SK-N-MC (cell line): ENCODE results near the gene SERBP1.
"Not testable (repeated sequence)": the region's sequence is repeated elsewhere in the genome, so short reads cannot be mapped to it uniquely, and the experiment has no call there.

Source experiments
- DNase-seq: peaks from one replicate; pipeline ENCODE4 v3.0.0-alpha.2; 2011; ENCODE audit warnings: low read depth, low spot score
- H3K27ac ChIP-seq: fragments of 200-600 bp; sonication (generic); 2 replicates; pipeline ENCODE4 v1.5.1; 2016; ENCODE audit warnings: mixed run types
- H3K36me3 ChIP-seq: fragments of 200-600 bp; sonication (generic); 2 replicates; pipeline ENCODE4 v1.6.1; 2017; ENCODE audit warnings: antibody characterized with exemption, low read length, mixed read lengths; ENCODE audit not compliant: insufficient read depth
- H3K4me3 ChIP-seq: fragments of 200-600 bp; sonication (generic); 2 replicates; pipeline ENCODE4 v1.5.1; 2016
- H3K9ac ChIP-seq: fragments of 200-600 bp; sonication (generic); 2 replicates; pipeline ENCODE4 v1.8.0; 2017; ENCODE audit warnings: mixed run types, mixed read lengths; ENCODE audit not compliant: insufficient read length
- H3K9me3 ChIP-seq: fragments of 200-600 bp; sonication (generic); 2 replicates; pipeline ENCODE4 v1.6.1; 2017; ENCODE audit warnings: low read depth, mild to moderate bottlenecking, antibody characterized with exemption, low read length, moderate library complexity, mixed read lengths
- EZH2 ChIP-seq: fragments of 200-600 bp; sonication (generic); IDR thresholded peaks from one replicate; pipeline ENCODE4 v1.6.1; 2017; ENCODE audit warnings: antibody characterized with exemption
- FOXP2 ChIP-seq: optimal IDR thresholded peaks from 2 replicates; pipeline ENCODE3; 2011; ENCODE audit warnings: mild to moderate bottlenecking, moderate library complexity; ENCODE audit not compliant: insufficient read depth; ENCODE audit errors: extremely low read length, control extremely low read depth
- POLR2AphosphoS5 ChIP-seq: IDR thresholded peaks from 2 replicates; pipeline ENCODE4 v1.6.1; 2012; ENCODE audit warnings: mild to moderate bottlenecking, low read depth, low read length, borderline replicate concordance

The SERBP1 gene

GRCh38 chr1:67418839-67419586 is 11.2 kb downstream of the SERBP1 start:
- 0 out of 2 replicates have a peak overlapping the region, but pooled peaks have one; percentile 22 for H3K27ac ChIP-seq
- no peak overlapping the region for H3K4me3 ChIP-seq
- peaks cover 99% of the 10 kb centered on the region for H3K36me3 ChIP-seq
- TF ChIP-seq FOXP2, result no peak
- no peak for TF ChIP-seq POLR2AphosphoS5
- TF ChIP-seq EZH2, result no peak
- no peaks in the 10 kb centered on the region for H3K9me3 ChIP-seq
- no peak for DNase-seq
- H3K9ac ChIP-seq, result no peak overlapping the region

GRCh38 chr1:67417733-67418132 is 12.5 kb downstream of the SERBP1 start:
- peaks cover 99% of the 10 kb centered on the region for H3K36me3 ChIP-seq
- H3K9ac ChIP-seq, H3K9me3 ChIP-seq, DNase-seq, H3K27ac ChIP-seq, H3K4me3 ChIP-seq: not testable (repeated sequence)

- no peak overlapping the region for H3K9ac ChIP-seq
- peaks cover 98% of the 10 kb centered on the region for H3K36me3 ChIP-seq
- H3K4me3 ChIP-seq, result no peak overlapping the region
- H3K27ac ChIP-seq, result no peak overlapping the region
- DNase-seq, result no peak
- H3K9me3 ChIP-seq, result no peaks in the 10 kb centered on the region
- TF ChIP-seq FOXP2, result no peak
- TF ChIP-seq EZH2, result no peak
- no peak for TF ChIP-seq POLR2AphosphoS5
These were observed 15.2 kb downstream of the SERBP1 start for GRCh38 chr1:67415041-67415440.

- peaks cover 98% of the 10 kb centered on the region for H3K36me3 ChIP-seq
- no peak overlapping the region for H3K27ac ChIP-seq
- no peak for DNase-seq
- no peak for TF ChIP-seq POLR2AphosphoS5
- no peak for TF ChIP-seq EZH2
- TF ChIP-seq FOXP2, result no peak
- H3K9ac ChIP-seq, result no peak overlapping the region
- no peak overlapping the region for H3K4me3 ChIP-seq
- H3K9me3 ChIP-seq, result no peaks in the 10 kb centered on the region
These were observed 15.6 kb downstream of the SERBP1 start for GRCh38 chr1:67414574-67414973.

GRCh38 chr1:67413101-67413500 is 17.1 kb downstream of the SERBP1 start:
- H3K36me3 ChIP-seq, result peaks cover 98% of the 10 kb centered on the region
- DNase-seq, H3K27ac ChIP-seq, H3K9ac ChIP-seq, H3K9me3 ChIP-seq, H3K4me3 ChIP-seq: not testable (repeated sequence)

GRCh38 chr1:67408148-67408547 is 22.1 kb downstream of the SERBP1 start:
- Histone ChIP-seq H3K4me3 (no peak overlapping the region), H3K27ac (peak overlapping the region; percentile 67; the same call in 1 of the 2 replicates), H3K36me3 (peaks cover 78% of the 10 kb centered on the region), H3K9ac (no peak overlapping the region), H3K9me3 (no peaks in the 10 kb centered on the region)
- TF ChIP-seq FOXP2 (no peak), POLR2AphosphoS5 (no peak), EZH2 (no peak)
- no peak for DNase-seq

- H3K4me3 ChIP-seq, result no peak overlapping the region
- peaks cover 72% of the 10 kb centered on the region for H3K36me3 ChIP-seq
These were observed 22.7 kb downstream of the SERBP1 start for GRCh38 chr1:67407498-67407897.

GRCh38 chr1:67405473-67406245 is 24.5 kb downstream of the SERBP1 start:
- Histone ChIP-seq H3K27ac (peak overlapping the region; percentile 59), H3K9ac (no peak overlapping the region), H3K36me3 (peaks cover 54% of the 10 kb centered on the region), H3K9me3 (no peaks in the 10 kb centered on the region), H3K4me3 (no peak overlapping the region)
- TF ChIP-seq FOXP2 (no peak), POLR2AphosphoS5 (peak; percentile 23; the same call in 1 of the 2 replicates)
- DNase-seq, result no peak

More at GRCh38 chr1:67407498-67407897, 22.7 kb downstream of the SERBP1 start:
- no peaks in the 10 kb centered on the region for H3K9me3 ChIP-seq
- TF ChIP-seq POLR2AphosphoS5 (no peak), EZH2 (no peak), FOXP2 (no peak)
- 0 out of 2 replicates have a peak overlapping the region, but pooled peaks have one; percentile 67 for H3K27ac ChIP-seq
- no peak overlapping the region for H3K9ac ChIP-seq
- no peak for DNase-seq

GRCh38 chr1:67404212-67404620 is 26.0 kb downstream of the SERBP1 start:
- no peak overlapping the region for H3K4me3 ChIP-seq
- peaks cover 40% of the 10 kb centered on the region for H3K36me3 ChIP-seq
- DNase-seq, result no peak
- peak; percentile 43 for TF ChIP-seq POLR2AphosphoS5
- no peak for TF ChIP-seq EZH2
- no peaks in the 10 kb centered on the region for H3K9me3 ChIP-seq
- no peak overlapping the region for H3K27ac ChIP-seq
- no peak overlapping the region for H3K9ac ChIP-seq
